Immature natural killer cell (primary cell): Measurements from ENCODE around the gene FETUB. TPM values are rescaled to one million over a fixed set of nuclear protein-coding genes. Genes with fewer than 3 reads are reported as not detected.
"Not testable (repeated sequence)": the region's sequence is repeated elsewhere in the genome, so short reads cannot be mapped to it uniquely, and the experiment has no call there.

Experiments used
- DNase-seq, 3 donors: peaks; one replicate each; pipeline ENCODE4 v3.0.0; 2022; ENCODE audit warnings: mixed read lengths in 1 of 3
- H3K27ac Mint-ChIP-seq, 6 donors: one replicate each; pipeline ENCODE4 v1.8.0; 2020; ENCODE audit warnings: mixed read lengths in 6 of 6, mild to moderate bottlenecking in 5 of 6, inconsistent platforms in 4 of 6, moderate library complexity in 3 of 6
- H3K27me3 Mint-ChIP-seq, 3 donors: one replicate each; pipeline ENCODE4 v1.8.0; 2020 to 2021; ENCODE audit warnings: low read depth in 3 of 3, mild to moderate bottlenecking in 3 of 3, mixed read lengths in 3 of 3, moderate library complexity in 3 of 3, inconsistent platforms in 1 of 3
- H3K36me3 Mint-ChIP-seq, 3 donors: one replicate each; pipeline ENCODE4 v1.8.0; 2020; ENCODE audit warnings: mixed read lengths in 3 of 3, inconsistent platforms in 2 of 3, mild to moderate bottlenecking in 2 of 3
- H3K4me1 Mint-ChIP-seq, 2 donors: one replicate each; pipeline ENCODE4 v1.8.0; 2020; ENCODE audit warnings: inconsistent platforms in 2 of 2, mild to moderate bottlenecking in 2 of 2, mixed read lengths in 2 of 2, moderate library complexity in 1 of 2
- H3K4me3 Mint-ChIP-seq, 5 donors: one replicate each; pipeline ENCODE4 v1.8.0; 2020; ENCODE audit warnings: mild to moderate bottlenecking in 5 of 5, mixed read lengths in 5 of 5, inconsistent platforms in 3 of 5, moderate library complexity in 3 of 5
- H3K9me3 Mint-ChIP-seq, 6 donors: one replicate each; pipeline ENCODE4 v1.8.0; 2020; ENCODE audit warnings: mild to moderate bottlenecking in 6 of 6, mixed read lengths in 6 of 6, inconsistent platforms in 4 of 6, moderate library complexity in 3 of 6
- polyA plus RNA-seq, 3 donors: library from polyadenylated mRNA; unstranded; fragments of 300-500 nt; fragmentation: Illumina TruSeq; gene quantifications; one replicate each; pipeline ENCODE4 v1.2.3, GENCODE V29; 2021

The FETUB gene
- polyA plus RNA-seq, 3 donors from 2014 or later: not detected

GRCh38 chr3:186687120-186687651 is 47.0 kb downstream of the FETUB start:
- H3K9me3 Mint-ChIP-seq: peaks cover 3 to 14% (median 9%) of the 10 kb centered on the region in 6 donors
- H3K36me3 Mint-ChIP-seq: peaks cover 0 to 8% (median 0%) of the 10 kb centered on the region in 3 donors
- peaks cover 12 to 34% (median 25%) of the 10 kb centered on the region in 3 donors for H3K27me3 Mint-ChIP-seq
- H3K4me3 Mint-ChIP-seq: peak overlapping the region in 4 of 5 donors; percentile 13 to 56 (median 30)
- peaks cover 47 to 87% of the 10 kb centered on the region in 2 donors for H3K4me1 Mint-ChIP-seq
- H3K27ac Mint-ChIP-seq: no peak overlapping the region
- DNase-seq: no peak

GRCh38 chr3:186690304-186690703 is 50.1 kb downstream of the FETUB start:
- H3K9me3 Mint-ChIP-seq, DNase-seq, H3K36me3 Mint-ChIP-seq, H3K4me3 Mint-ChIP-seq, H3K27ac Mint-ChIP-seq: not testable (repeated sequence)
- Mint-ChIP-seq H3K4me1 (peaks cover 42 to 70% of the 10 kb centered on the region in 2 donors), H3K27me3 (peaks cover 7 to 29% (median 23%) of the 10 kb centered on the region in 3 donors)

GRCh38 chr3:186691676-186692075 is 51.5 kb downstream of the FETUB start:
- peaks cover 0 to 3% (median 0%) of the 10 kb centered on the region in 6 donors for H3K9me3 Mint-ChIP-seq
- peaks cover 3 to 28% (median 18%) of the 10 kb centered on the region in 3 donors for H3K27me3 Mint-ChIP-seq
- H3K4me3 Mint-ChIP-seq: peak overlapping the region; percentile 31 to 67 (median 45)
- no peak for DNase-seq
- peaks cover 29 to 56% of the 10 kb centered on the region in 2 donors for H3K4me1 Mint-ChIP-seq
- H3K36me3 Mint-ChIP-seq: no peaks in the 10 kb centered on the region
- peak overlapping the region in 1 of 6 donors; percentile 32 for H3K27ac Mint-ChIP-seq

- DNase-seq: no peak
- H3K27me3 Mint-ChIP-seq: peaks cover 3 to 30% (median 16%) of the 10 kb centered on the region in 3 donors
- no peaks in the 10 kb centered on the region for H3K36me3 Mint-ChIP-seq
- H3K4me1 Mint-ChIP-seq: peaks cover 14 to 40% of the 10 kb centered on the region in 2 donors
- no peak overlapping the region for H3K4me3 Mint-ChIP-seq
- peaks cover 0 to 3% (median 0%) of the 10 kb centered on the region in 6 donors for H3K9me3 Mint-ChIP-seq
- H3K27ac Mint-ChIP-seq: no peak overlapping the region
Observed at GRCh38 chr3:186693843-186694242, 53.6 kb downstream of the FETUB start.

GRCh38 chr3:186694288-186695032 is 54.3 kb downstream of the FETUB start:
- peaks cover 3 to 26% (median 16%) of the 10 kb centered on the region in 3 donors for H3K27me3 Mint-ChIP-seq

GRCh38 chr3:186696522-186696921 is 56.3 kb downstream of the FETUB start:
- H3K4me3 Mint-ChIP-seq: no peak overlapping the region
- H3K27me3 Mint-ChIP-seq: peaks cover 8 to 17% (median 13%) of the 10 kb centered on the region in 3 donors
- H3K4me1 Mint-ChIP-seq: peaks cover 8 to 17% of the 10 kb centered on the region in 2 donors
- H3K27ac Mint-ChIP-seq: no peak overlapping the region
- DNase-seq: no peak
- peaks cover 0 to 2% (median 0%) of the 10 kb centered on the region in 6 donors for H3K9me3 Mint-ChIP-seq
- H3K36me3 Mint-ChIP-seq: no peaks in the 10 kb centered on the region

More at GRCh38 chr3:186694288-186695032, 54.3 kb downstream of the FETUB start:
- peaks cover 14 to 38% of the 10 kb centered on the region in 2 donors for H3K4me1 Mint-ChIP-seq
- H3K36me3 Mint-ChIP-seq: no peaks in the 10 kb centered on the region
- H3K27ac Mint-ChIP-seq: no peak overlapping the region
- no peak overlapping the region for H3K4me3 Mint-ChIP-seq
- H3K9me3 Mint-ChIP-seq: peaks cover 0 to 3% (median 0%) of the 10 kb centered on the region in 6 donors
- no peak for DNase-seq

- H3K27ac Mint-ChIP-seq: no peak overlapping the region
- peaks cover 0 to 2% (median 0%) of the 10 kb centered on the region in 6 donors for H3K9me3 Mint-ChIP-seq
- peaks cover 4 to 10% (median 8%) of the 10 kb centered on the region in 3 donors for H3K27me3 Mint-ChIP-seq
- DNase-seq: no peak
- peaks cover 0 to 8% of the 10 kb centered on the region in 2 donors for H3K4me1 Mint-ChIP-seq
- no peaks in the 10 kb centered on the region for H3K36me3 Mint-ChIP-seq
- no peak overlapping the region for H3K4me3 Mint-ChIP-seq
Observed at GRCh38 chr3:186697510-186697909, 57.3 kb downstream of the FETUB start.

GRCh38 chr3:186700267-186700666 is 60.1 kb downstream of the FETUB start:
- H3K36me3 Mint-ChIP-seq: no peaks in the 10 kb centered on the region
- DNase-seq: no peak
- H3K27me3 Mint-ChIP-seq: peaks cover 2 to 11% (median 9%) of the 10 kb centered on the region in 3 donors
- H3K4me3 Mint-ChIP-seq: no peak overlapping the region
- H3K4me1 Mint-ChIP-seq: no peaks in the 10 kb centered on the region
- H3K9me3 Mint-ChIP-seq: no peaks in the 10 kb centered on the region
- no peak overlapping the region for H3K27ac Mint-ChIP-seq

GRCh38 chr3:186702451-186702850 is 62.3 kb downstream of the FETUB start:
- H3K27ac Mint-ChIP-seq, H3K9me3 Mint-ChIP-seq, DNase-seq, H3K36me3 Mint-ChIP-seq, H3K4me3 Mint-ChIP-seq: not testable (repeated sequence)
- H3K4me1 Mint-ChIP-seq: peaks cover 12 to 16% of the 10 kb centered on the region in 2 donors
- H3K27me3 Mint-ChIP-seq: peaks cover 8 to 17% (median 12%) of the 10 kb centered on the region in 3 donors

Other genes starting within 250 kb of the FETUB start
- under 1 TPM in 1 of 3 donors, not detected in 2; 0.37 TPM for gene CRYGS, start 96.0 kb upstream of the FETUB start, polyA plus RNA-seq
- 10 to 100 TPM; 18.8 to 32.4 (median 21.6) TPM for gene TBCCD1, start 73.1 kb upstream of the FETUB start, polyA plus RNA-seq
- gene DNAJB11, start 69.7 kb upstream of the FETUB start, polyA plus RNA-seq: 10 to 100 TPM; 61.3 to 89.6 (median 81.0) TPM
- gene AHSG, start 27.3 kb upstream of the FETUB start, polyA plus RNA-seq: not detected
- not detected for gene HRG, start 25.6 kb downstream of the FETUB start, polyA plus RNA-seq
- not detected for gene KNG1, start 77.0 kb downstream of the FETUB start, polyA plus RNA-seq
- gene EIF4A2, start 143.2 kb downstream of the FETUB start, polyA plus RNA-seq: 100 to 1,000 TPM; 132 to 151 (median 140) TPM
- 10 to 100 TPM; 17.7 to 19.5 (median 18.1) TPM for gene RFC4, start 166.1 kb downstream of the FETUB start, polyA plus RNA-seq
- not detected for gene ADIPOQ, start 202.3 kb downstream of the FETUB start, polyA plus RNA-seq